ENCODE measurements around the gene LAMC2.

Gene LAMC2

GRCh38 chr1:183214021-183214970 is 28.2 kb downstream of the LAMC2 start:
- Histone ChIP-seq H4K20me1 (no peaks in the 10 kb centered on the region), H3K4me1 (peaks cover 7 to 21% (median 15%) of the 10 kb centered on the region in 10 experiments), H3K9me3 (replicated peaks in 1 of 11) (no peaks in the 10 kb centered on the region), H3K27me3 (no peaks in the 10 kb centered on the region), H3K27ac (no peak overlapping the region), H3K9ac (no peak overlapping the region), H3K4me2 (no peak overlapping the region), H3K36me3 (no peaks in the 10 kb centered on the region), H3K4me3 (no peak overlapping the region)
- TF ChIP-seq Cebpa-rat (IDR thresholded peaks at IDR 0.05): no peak

DNA sequence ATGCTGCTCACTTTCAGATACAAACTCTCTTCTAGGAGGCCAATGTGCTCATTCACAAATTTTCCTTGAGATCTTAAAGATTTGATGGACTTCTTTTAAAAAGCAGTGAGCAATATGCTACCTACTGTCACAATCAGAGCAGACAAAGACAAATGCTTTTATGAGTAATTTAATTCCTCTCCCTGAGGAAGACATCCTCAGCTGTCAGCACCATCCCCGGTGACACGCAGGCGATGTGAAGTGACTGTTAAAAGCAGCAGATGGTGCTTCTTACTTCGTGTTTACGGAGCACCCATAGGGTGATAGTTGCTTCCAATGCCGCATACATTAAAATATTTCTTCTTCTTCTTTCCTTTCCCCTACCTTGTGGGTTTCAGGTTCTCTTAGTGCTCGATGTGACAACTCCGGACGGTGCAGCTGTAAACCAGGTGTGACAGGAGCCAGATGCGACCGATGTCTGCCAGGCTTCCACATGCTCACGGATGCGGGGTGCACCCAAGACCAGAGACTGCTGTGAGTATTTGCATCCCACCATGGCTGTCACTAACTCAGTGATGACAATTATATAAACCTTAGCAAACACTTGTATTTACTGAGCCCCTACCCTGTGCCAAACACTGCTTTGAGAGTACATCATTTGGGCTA is 29.1 kb downstream of the LAMC2 start:
- Histone ChIP-seq H4K20me1 (no peaks in the 10 kb centered on the region), H3K4me3 (no peak overlapping the region), H3K9me3 (replicated peaks in 1 of 11) (no peaks in the 10 kb centered on the region), H3K4me1 (peaks cover 7 to 28% (median 21%) of the 10 kb centered on the region in 10 experiments), H3K27me3 (no peaks in the 10 kb centered on the region), H3K4me2 (no peak overlapping the region), H3K27ac (no peak overlapping the region), H3K36me3 (no peaks in the 10 kb centered on the region), H3K9ac (no peak overlapping the region)
- no peak for TF ChIP-seq Cebpa-rat (IDR thresholded peaks at IDR 0.05)

GRCh38 chr1:183215936-183216335 is 29.9 kb downstream of the LAMC2 start:
- no peak for TF ChIP-seq Cebpa-rat (IDR thresholded peaks at IDR 0.05)
- Histone ChIP-seq H3K27me3 (no peaks in the 10 kb centered on the region), H4K20me1 (no peaks in the 10 kb centered on the region), H3K4me3 (no peak overlapping the region), H3K36me3 (no peaks in the 10 kb centered on the region), H3K9me3 (replicated peaks in 1 of 11) (no peaks in the 10 kb centered on the region), H3K4me2 (no peak overlapping the region), H3K27ac (no peak overlapping the region), H3K4me1 (peaks cover 7 to 33% (median 21%) of the 10 kb centered on the region in 10 experiments), H3K9ac (no peak overlapping the region)

GRCh38 chr1:183218027-183218618 is 32.1 kb downstream of the LAMC2 start:
- Histone ChIP-seq H3K4me3 (no peak overlapping the region), H4K20me1 (no peaks in the 10 kb centered on the region), H3K9me3 (replicated peaks in 1 of 11) (no peaks in the 10 kb centered on the region), H3K4me1 (peaks cover 7 to 34% (median 21%) of the 10 kb centered on the region in 10 experiments), H3K4me2 (peak overlapping the region in 10 of 11 experiments; percentile 7 to 81 (median 72); a peak in 19 of 22 replicates), H3K9ac (peak overlapping the region in 1 of 11 experiments; percentile 43; a peak in 3 of 22 replicates), H3K36me3 (no peaks in the 10 kb centered on the region), H3K27ac (0 out of 22 replicates have a peak overlapping the region, but pooled peaks of 2 of the 11 experiments have one; percentile 1), H3K27me3 (no peaks in the 10 kb centered on the region)
- no peak for TF ChIP-seq Cebpa-rat (IDR thresholded peaks at IDR 0.05)

DNA sequence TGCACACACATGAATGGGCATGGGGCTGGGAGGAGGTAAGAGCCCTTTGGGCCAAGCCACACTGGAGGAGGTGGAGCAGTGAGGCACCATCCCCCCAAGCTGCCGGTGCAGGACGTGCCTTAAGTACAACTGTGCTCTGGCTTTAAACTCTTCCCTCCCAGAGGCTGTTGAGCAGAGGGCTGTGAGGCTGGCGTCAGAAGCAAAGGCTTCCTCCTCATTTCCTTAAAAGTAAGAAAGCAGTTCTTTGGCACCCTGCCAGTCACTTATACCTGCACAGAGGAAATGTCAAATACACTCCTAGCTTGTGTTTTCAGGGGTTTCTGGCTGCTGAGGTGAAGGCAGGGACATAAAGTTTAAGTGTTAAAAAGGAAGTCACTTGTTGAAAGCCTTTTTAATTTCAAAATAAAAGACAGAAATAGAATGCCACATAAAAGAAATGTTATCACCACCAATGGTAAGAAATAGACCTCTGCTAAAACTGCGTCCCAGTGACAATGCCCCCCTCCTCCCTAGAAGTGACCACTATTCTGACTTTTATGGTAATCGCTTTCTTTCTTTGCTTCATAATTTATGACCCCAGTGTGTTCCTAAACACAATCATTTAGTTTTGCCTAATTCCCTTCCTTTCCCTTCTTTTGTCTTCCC is 33.0 kb downstream of the LAMC2 start:
- Histone ChIP-seq H3K4me3 (peak overlapping the region in 1 of 10 experiments; percentile 31; a peak in 1 of 20 replicates), H3K9me3 (replicated peaks in 1 of 11) (no peaks in the 10 kb centered on the region), H3K4me1 (peaks cover 7 to 34% (median 21%) of the 10 kb centered on the region in 10 experiments), H3K9ac (peak overlapping the region in 1 of 11 experiments; percentile 43; a peak in 3 of 22 replicates), H3K27ac (0 out of 22 replicates have a peak overlapping the region, but pooled peaks of 2 of the 11 experiments have one; percentile 1), H4K20me1 (no peaks in the 10 kb centered on the region), H3K4me2 (peak overlapping the region; percentile 37 to 81 (median 70); a peak in 21 of 22 replicates), H3K27me3 (no peaks in the 10 kb centered on the region), H3K36me3 (no peaks in the 10 kb centered on the region)
- no peak for TF ChIP-seq Cebpa-rat (IDR thresholded peaks at IDR 0.05)

- peaks cover 7 to 34% (median 21%) of the 10 kb centered on the region in 10 experiments for H3K4me1 ChIP-seq
- no peak overlapping the region for H3K9ac ChIP-seq
- no peak overlapping the region for H3K4me3 ChIP-seq
- H3K27ac ChIP-seq: no peak overlapping the region
- H3K4me2 ChIP-seq: peak overlapping the region in 8 of 11 experiments; percentile 64 to 81 (median 74); a peak in 10 of 22 replicates
- no peaks in the 10 kb centered on the region for H3K36me3 ChIP-seq
- H3K9me3 ChIP-seq (replicated peaks in 1 of 11): no peaks in the 10 kb centered on the region
- no peaks in the 10 kb centered on the region for H4K20me1 ChIP-seq
- H3K27me3 ChIP-seq: no peaks in the 10 kb centered on the region
- no peak for TF ChIP-seq Cebpa-rat (IDR thresholded peaks at IDR 0.05)
These were observed 33.5 kb downstream of the LAMC2 start for GRCh38 chr1:183219616-183220009.

- H3K9me3 ChIP-seq (replicated peaks in 1 of 11): no peaks in the 10 kb centered on the region
- H3K36me3 ChIP-seq: no peaks in the 10 kb centered on the region
- peaks cover 14 to 23% (median 18%) of the 10 kb centered on the region in 11 experiments for H3K27me3 ChIP-seq
- H3K4me3 ChIP-seq: no peak overlapping the region
- H3K4me1 ChIP-seq: peaks cover 7 to 33% (median 19%) of the 10 kb centered on the region in 10 experiments
- H3K27ac ChIP-seq: no peak overlapping the region
- no peaks in the 10 kb centered on the region for H4K20me1 ChIP-seq
- TF ChIP-seq Cebpa-rat (IDR thresholded peaks at IDR 0.05): no peak
- H3K9ac ChIP-seq: no peak overlapping the region
- no peak overlapping the region for H3K4me2 ChIP-seq
These were observed 36.8 kb downstream of the LAMC2 start for GRCh38 chr1:183222909-183223308.

DNA sequence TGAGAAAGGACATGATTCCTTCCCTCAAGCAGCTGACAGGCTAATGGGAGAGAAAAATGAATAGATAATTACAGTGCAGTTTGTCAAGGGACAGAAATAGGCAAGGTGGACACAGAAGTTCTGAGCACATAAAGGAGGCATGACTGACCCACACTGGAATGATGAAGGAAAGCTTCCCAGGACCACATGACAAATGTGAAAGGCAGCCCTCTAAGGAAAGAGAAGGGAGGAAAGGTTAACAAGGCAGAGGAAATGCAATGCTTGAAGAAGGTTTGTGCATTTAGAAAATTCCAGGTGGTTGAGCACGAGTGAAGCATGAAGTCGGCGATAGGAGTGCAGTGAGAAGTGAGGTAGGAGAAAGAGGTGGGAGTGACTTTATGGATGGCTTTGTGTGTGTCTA is 37.4 kb downstream of the LAMC2 start:
- H3K9ac ChIP-seq: no peak overlapping the region
- H3K36me3 ChIP-seq: no peaks in the 10 kb centered on the region
- no peaks in the 10 kb centered on the region for H3K9me3 ChIP-seq (replicated peaks in 1 of 11)
- no peak overlapping the region for H3K27ac ChIP-seq
- peaks cover 7 to 28% (median 13%) of the 10 kb centered on the region in 10 experiments for H3K4me1 ChIP-seq
- H3K4me2 ChIP-seq: no peak overlapping the region
- no peaks in the 10 kb centered on the region for H4K20me1 ChIP-seq
- no peak overlapping the region for H3K4me3 ChIP-seq
- TF ChIP-seq Cebpa-rat (IDR thresholded peaks at IDR 0.05): no peak
- H3K27me3 ChIP-seq: peaks cover 14 to 23% (median 18%) of the 10 kb centered on the region in 11 experiments
